H9 (cell line): ENCODE results near the gene ACACB. TPM values are rescaled to one million over a fixed set of nuclear protein-coding genes. Genes with fewer than 3 reads are reported as not detected.

Experiments
- DNase-seq: peaks from one replicate; pipeline ENCODE4 v3.0.0-alpha.2; 2017
- H2AFZ ChIP-seq: one replicate; pipeline ENCODE4 v1.6.1; 2013; ENCODE audit warnings: mild to moderate bottlenecking, low read length, control low read depth, moderate library complexity
- H2AK5ac ChIP-seq: 2 replicates; pipeline ENCODE4 v1.6.1; 2013; ENCODE audit warnings: low read length, control low read depth, mixed read lengths; ENCODE audit not compliant: insufficient read length
- H2BK120ac ChIP-seq: one replicate; pipeline ENCODE4 v1.6.1; 2013; ENCODE audit warnings: low read depth, mild to moderate bottlenecking, low read length, control low read depth, inconsistent platforms; ENCODE audit not compliant: poor library complexity, severe bottlenecking
- H2BK12ac ChIP-seq: 2 replicates; pipeline ENCODE4 v1.6.1; 2013; ENCODE audit warnings: low read length, control low read depth, mixed read lengths, low read depth; ENCODE audit not compliant: insufficient read length
- H2BK15ac ChIP-seq: 2 replicates; pipeline ENCODE4 v1.6.1; 2013; ENCODE audit warnings: low read depth, low read length, control low read depth
- H2BK20ac ChIP-seq: one replicate; pipeline ENCODE4 v1.6.1; 2013; ENCODE audit warnings: low read depth, mild to moderate bottlenecking, low read length, control low read depth, inconsistent platforms; ENCODE audit not compliant: poor library complexity, severe bottlenecking
- H2BK5ac ChIP-seq: 2 replicates; pipeline ENCODE4 v1.6.1; 2013; ENCODE audit warnings: low read length, control low read depth, mixed read lengths; ENCODE audit not compliant: insufficient read length
- H3K14ac ChIP-seq: 2 replicates; pipeline ENCODE4 v1.6.1; 2013; ENCODE audit warnings: low read length, control low read depth; ENCODE audit not compliant: insufficient read depth
- H3K18ac ChIP-seq: 2 replicates; pipeline ENCODE4 v1.6.1; 2013; ENCODE audit warnings: low read depth, mild to moderate bottlenecking, mixed read lengths, low read length, control low read depth; ENCODE audit not compliant: insufficient read length
- H3K23ac ChIP-seq: 2 replicates; pipeline ENCODE4 v1.6.1; 2013; ENCODE audit warnings: low read length, control low read depth, mixed read lengths, low read depth; ENCODE audit not compliant: insufficient read length
- H3K23me2 ChIP-seq: 2 replicates; pipeline ENCODE4 v1.6.1; 2013; ENCODE audit warnings: low read depth, mild to moderate bottlenecking, mixed read lengths, low read length, control low read depth; ENCODE audit not compliant: insufficient read length, poor library complexity, severe bottlenecking
- H3K27ac ChIP-seq: 2 replicates; pipeline ENCODE4 v1.5.1; 2013; ENCODE audit warnings: low read length, control low read depth, mixed read lengths, low read depth; ENCODE audit not compliant: insufficient read length
- H3K27me3 ChIP-seq: 2 replicates; pipeline ENCODE4 v1.6.1; 2013; ENCODE audit warnings: low read length, control low read depth, inconsistent platforms; ENCODE audit not compliant: insufficient read depth
- H3K4ac ChIP-seq: 2 replicates; pipeline ENCODE4 v1.6.1; 2013; ENCODE audit warnings: low read depth, mild to moderate bottlenecking, control low read depth, inconsistent platforms, low read length, moderate library complexity
- H3K4me1 ChIP-seq: 2 replicates; pipeline ENCODE4 v1.6.1; 2013; ENCODE audit warnings: low read length, control low read depth, inconsistent platforms; ENCODE audit not compliant: insufficient read depth
- H3K4me2 ChIP-seq: 2 replicates; pipeline ENCODE4 v1.6.1; 2013; ENCODE audit warnings: low read length, control low read depth, mixed read lengths; ENCODE audit not compliant: insufficient read length, insufficient read depth
- H3K56ac ChIP-seq: 2 replicates; pipeline ENCODE4 v1.6.1; 2013; ENCODE audit warnings: low read depth, mild to moderate bottlenecking, mixed read lengths, low read length, control low read depth; ENCODE audit not compliant: insufficient read length
- H3K79me1 ChIP-seq: 2 replicates; pipeline ENCODE4 v1.6.1; 2013; ENCODE audit warnings: low read depth, mild to moderate bottlenecking, moderate library complexity, low read length, control low read depth, inconsistent platforms; ENCODE audit not compliant: insufficient read depth, poor library complexity, severe bottlenecking
- H3K79me2 ChIP-seq: 2 replicates; pipeline ENCODE4 v1.6.1; 2013; ENCODE audit warnings: low read length, control low read depth, inconsistent platforms; ENCODE audit not compliant: insufficient read depth
- H3K9ac ChIP-seq: 2 replicates; pipeline ENCODE4 v1.6.1; 2013; ENCODE audit warnings: low read length, control low read depth, mixed read lengths; ENCODE audit not compliant: insufficient read length; ENCODE audit errors: extremely low read depth
- H3K9me3 ChIP-seq: one replicate; pipeline ENCODE4 v1.6.1; 2013; ENCODE audit warnings: low read depth, low read length, inconsistent platforms; ENCODE audit not compliant: control insufficient read depth
- H3T11ph ChIP-seq: one replicate; pipeline ENCODE4 v1.6.1; 2013; ENCODE audit warnings: mild to moderate bottlenecking, low read length, control low read depth, inconsistent platforms
- H4K20me1 ChIP-seq: one replicate; pipeline ENCODE4 v1.6.1; 2013; ENCODE audit not compliant: control insufficient read depth, insufficient read length, insufficient read depth
- H4K5ac ChIP-seq: 2 replicates; pipeline ENCODE4 v1.6.1; 2013; ENCODE audit warnings: low read depth, mild to moderate bottlenecking, mixed read lengths, low read length, control low read depth; ENCODE audit not compliant: insufficient read length
- H4K8ac ChIP-seq: replicated peaks from 2 replicates; pipeline ENCODE4 v1.6.1; 2013; ENCODE audit warnings: low read length, control low read depth, mixed read lengths, low read depth; ENCODE audit not compliant: insufficient read length
- H4K91ac ChIP-seq: 2 replicates; pipeline ENCODE4 v1.6.1; 2013; ENCODE audit warnings: low read depth, mild to moderate bottlenecking, moderate library complexity, mixed read lengths, low read length, control low read depth; ENCODE audit not compliant: insufficient read length
- H3K27ac Mint-ChIP-seq, 3 experiments: 2 replicates in 2 of 3; 3 replicates in 1 of 3; pipeline ENCODE4 v1.8.0; 2020 to 2021; ENCODE audit warnings: mixed read lengths in 3 of 3, mild to moderate bottlenecking in 1 of 3, moderate library complexity in 1 of 3
- H3K27me3 Mint-ChIP-seq: 2 replicates; pipeline ENCODE4 v1.8.0; 2021; ENCODE audit warnings: low read depth, mild to moderate bottlenecking, moderate library complexity, mixed read lengths
- H3K36me3 Mint-ChIP-seq, 3 experiments: 2 replicates in 2 of 3; 3 replicates in 1 of 3; pipeline ENCODE4 v1.8.0; 2020 to 2021; ENCODE audit warnings: low read depth in 3 of 3, mixed read lengths in 3 of 3; ENCODE audit not compliant: insufficient read depth in 1 of 3
- H3K4me1 Mint-ChIP-seq, 2 experiments: 2 replicates each; pipeline ENCODE4 v1.8.0; 2020; ENCODE audit warnings: mixed read lengths in 2 of 2
- H3K4me3 Mint-ChIP-seq, 2 experiments: 2 replicates in 1 of 2; 3 replicates in 1 of 2; pipeline ENCODE4 v1.8.0; 2020 to 2021; ENCODE audit warnings: mild to moderate bottlenecking in 2 of 2, mixed read lengths in 2 of 2, moderate library complexity in 1 of 2
- H3K9me3 Mint-ChIP-seq, 2 experiments: 2 replicates in 1 of 2; 3 replicates in 1 of 2; pipeline ENCODE4 v1.8.0; 2020; ENCODE audit warnings: mild to moderate bottlenecking in 2 of 2, mixed read lengths in 2 of 2, moderate library complexity in 1 of 2
- WGBS: extraction: QIAGEN DNeasy Blood & Tissue Kit; methylation state at CpG from one replicate; pipeline ENCODE4 v1.1.7; 2013; ENCODE audit warnings: missing lambda C conversion rate, low lambda C conversion rate, mixed read lengths; ENCODE audit not compliant: insufficient read length; ENCODE audit errors: extremely low coverage; 5-methylcytosine and 5-hydroxymethylcytosine counted together
- total RNA-seq: library from RNA; stranded (reverse); gene quantifications from 2 replicates; pipeline ENCODE4 v1.2.1, GENCODE V29; 2021
- TF ChIP-seq, protein P1 (sequence below): fragments of 200-600 bp; sonication (generic); conservative IDR thresholded peaks from 3 replicates; pipeline ENCODE4 v1.8.0; 2021; ENCODE audit warnings: antibody characterized with exemption, mild to moderate bottlenecking

ACACB gene
- total RNA-seq, 1 experiment from 2014 or later = 14.2 TPM

- no peak overlapping the region for H3K56ac ChIP-seq
- H3K23me2 ChIP-seq = no peaks in the 10 kb centered on the region
- no peak overlapping the region for H3K18ac ChIP-seq
- TF ChIP-seq, protein P1, sequence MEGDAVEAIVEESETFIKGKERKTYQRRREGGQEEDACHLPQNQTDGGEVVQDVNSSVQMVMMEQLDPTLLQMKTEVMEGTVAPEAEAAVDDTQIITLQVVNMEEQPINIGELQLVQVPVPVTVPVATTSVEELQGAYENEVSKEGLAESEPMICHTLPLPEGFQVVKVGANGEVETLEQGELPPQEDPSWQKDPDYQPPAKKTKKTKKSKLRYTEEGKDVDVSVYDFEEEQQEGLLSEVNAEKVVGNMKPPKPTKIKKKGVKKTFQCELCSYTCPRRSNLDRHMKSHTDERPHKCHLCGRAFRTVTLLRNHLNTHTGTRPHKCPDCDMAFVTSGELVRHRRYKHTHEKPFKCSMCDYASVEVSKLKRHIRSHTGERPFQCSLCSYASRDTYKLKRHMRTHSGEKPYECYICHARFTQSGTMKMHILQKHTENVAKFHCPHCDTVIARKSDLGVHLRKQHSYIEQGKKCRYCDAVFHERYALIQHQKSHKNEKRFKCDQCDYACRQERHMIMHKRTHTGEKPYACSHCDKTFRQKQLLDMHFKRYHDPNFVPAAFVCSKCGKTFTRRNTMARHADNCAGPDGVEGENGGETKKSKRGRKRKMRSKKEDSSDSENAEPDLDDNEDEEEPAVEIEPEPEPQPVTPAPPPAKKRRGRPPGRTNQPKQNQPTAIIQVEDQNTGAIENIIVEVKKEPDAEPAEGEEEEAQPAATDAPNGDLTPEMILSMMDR = no peak
- H3K27ac ChIP-seq = no peak overlapping the region
- no CpG with 5 or more reads among the region's 20 CpGs for WGBS
- H3K4me2 ChIP-seq = no peak overlapping the region
- H2AK5ac ChIP-seq = no peak overlapping the region
- no peak for DNase-seq
- no peak overlapping the region for H2BK20ac ChIP-seq
- H3K79me1 ChIP-seq = no peaks in the 10 kb centered on the region
- no peak overlapping the region for H4K91ac ChIP-seq
- H4K20me1 ChIP-seq = no peaks in the 10 kb centered on the region
- H2BK12ac ChIP-seq = no peak overlapping the region
- H3K9me3 ChIP-seq = no peaks in the 10 kb centered on the region
- Mint-ChIP-seq H3K27ac (peak overlapping the region in 1 of 3 experiments; percentile 57; a peak in 1 of 7 replicates), H3K36me3 (peaks cover 8 to 36% (median 18%) of the 10 kb centered on the region in 3 experiments; a peak in 6 of 7 replicates), H3K27me3 (no peaks in the 10 kb centered on the region), H3K9me3 (no peaks in the 10 kb centered on the region), H3K4me3 (no peak overlapping the region), H3K4me1 (no peaks in the 10 kb centered on the region)
- H3K27me3 ChIP-seq = no peaks in the 10 kb centered on the region
- no peak overlapping the region for H3K4ac ChIP-seq
- no peak overlapping the region for H4K5ac ChIP-seq
- no peak overlapping the region for H2BK15ac ChIP-seq
- H3K9ac ChIP-seq = no peak overlapping the region
- H4K8ac ChIP-seq = no peak overlapping the region
- no peak overlapping the region; the same call in 1 of the 2 replicates for H3K14ac ChIP-seq
- H3K23ac ChIP-seq = no peak overlapping the region
- H3K4me1 ChIP-seq = no peaks in the 10 kb centered on the region
- H3K79me2 ChIP-seq = no peaks in the 10 kb centered on the region
- no peak overlapping the region for H2BK120ac ChIP-seq
- H2BK5ac ChIP-seq = no peak overlapping the region
- no peak overlapping the region for H3T11ph ChIP-seq
- no peak overlapping the region for H2AFZ ChIP-seq
Observed at GRCh38 chr12:109191621-109192250, 75.3 kb downstream of the ACACB start.
